ENCODE measurements around the gene CD320. TPM values are rescaled to one million over a fixed set of nuclear protein-coding genes. Genes with fewer than 3 reads are reported as not detected.

CD320 gene
- total RNA-seq, 4 donors from 2014 or later, result 9.0 to 23.6 (median 16.8) TPM

GRCh38 chr19:8257052-8257443, 51.1 kb downstream of the CD320 start:
- no peak overlapping the region for H3K4me3 ChIP-seq (ENCODE audit: low read depth, poor library complexity, severe bottlenecking)
- WGBS, 2 donors, result 61% methylated on average over 5 of the region's 5 CpGs
- TF ChIP-seq POLR2A (IDR thresholded peaks at IDR 0.05), result no peak
- no peak for TF ChIP-seq CTCF (IDR thresholded peaks at IDR 0.05)
- no peak for DNase-seq (ENCODE audit: low spot score in 2 of 2)
- intact Hi-C loops (cut with DNase I; ENCODE audit: low total_unique reads), result loop anchor here (10.0 kb wide), 1 partner anchor 282 kb away; no protein-coding TSS in a partner anchor

- 91 to 96% methylated on average over 15 of the region's 15 CpGs for WGBS, 2 donors
- no peak for DNase-seq (ENCODE audit: low spot score in 2 of 2)
- TF ChIP-seq CTCF (IDR thresholded peaks at IDR 0.05), result no peak
- TF ChIP-seq POLR2A (IDR thresholded peaks at IDR 0.05), result no peak
- intact Hi-C loops (cut with DNase I; ENCODE audit: low total_unique reads), result loop anchor here (10.0 kb wide), 1 partner anchor 282 kb away; no protein-coding TSS in a partner anchor
- no peak overlapping the region for H3K4me3 ChIP-seq (ENCODE audit: low read depth, poor library complexity, severe bottlenecking)
Observed at GRCh38 chr19:8256276-8257051, 51.7 kb downstream of the CD320 start.

- 84 to 86% methylated on average over 16 of the region's 18 CpGs for WGBS, 2 donors
- TF ChIP-seq POLR2A (IDR thresholded peaks at IDR 0.05) (no peak), CTCF (IDR thresholded peaks at IDR 0.05) (no peak)
- H3K4me3 ChIP-seq (ENCODE audit: low read depth, poor library complexity, severe bottlenecking), result no peak overlapping the region
- intact Hi-C loops (cut with DNase I; ENCODE audit: low total_unique reads), result loop anchor here (10.0 kb wide), 1 partner anchor 281 kb away; no protein-coding TSS in a partner anchor
- DNase-seq (ENCODE audit: low spot score in 2 of 2), result no peak
Observed at GRCh38 chr19:8255426-8256125, 52.6 kb downstream of the CD320 start.

- no peak for DNase-seq (ENCODE audit: low spot score in 2 of 2)
- WGBS, 2 donors, result 83 to 93% methylated on average over 9 of the region's 11 CpGs
- no peak for TF ChIP-seq POLR2A (IDR thresholded peaks at IDR 0.05)
- TF ChIP-seq CTCF (IDR thresholded peaks at IDR 0.05), result no peak
- H3K4me3 ChIP-seq (ENCODE audit: low read depth, poor library complexity, severe bottlenecking), result no peak overlapping the region
- intact Hi-C loops (cut with DNase I; ENCODE audit: low total_unique reads), result loop anchor here (10.0 kb wide), 1 partner anchor 280 kb away; no protein-coding TSS in a partner anchor
Observed at GRCh38 chr19:8254286-8255001, 53.7 kb downstream of the CD320 start.

- DNase-seq (ENCODE audit: low spot score in 2 of 2), result no peak
- no peak overlapping the region for H3K4me3 ChIP-seq (ENCODE audit: low read depth, poor library complexity, severe bottlenecking)
- TF ChIP-seq CTCF (IDR thresholded peaks at IDR 0.05), result no peak
- TF ChIP-seq POLR2A (IDR thresholded peaks at IDR 0.05), result no peak
- intact Hi-C loops (cut with DNase I; ENCODE audit: low total_unique reads), result loop anchor here (2.0 to 10.0 kb wide), 2 partner anchors 95 to 279 kb away; no protein-coding TSS in a partner anchor
- WGBS, 2 donors, result 85 to 86% methylated on average over 11 of the region's 12 CpGs
Observed at GRCh38 chr19:8253678-8254077, 54.5 kb downstream of the CD320 start.

Measured in lower leg skin (tissue), 4 donors.